Chondrocyte (in vitro differentiated cells): ENCODE data around the gene MTHFD1L. TPM values are rescaled to one million over a fixed set of nuclear protein-coding genes. Genes with fewer than 3 reads are reported as not detected.

Experiments used
- DNase-seq: peaks from one replicate; pipeline ENCODE4 v3.0.0; 2021; ENCODE audit warnings: mixed read lengths, low spot score
- H3K27ac Mint-ChIP-seq: one replicate; pipeline ENCODE4 v1.8.0; 2021; ENCODE audit warnings: mild to moderate bottlenecking, moderate library complexity, mixed read lengths; ENCODE audit not compliant: unreplicated experiment
- H3K27me3 Mint-ChIP-seq: 2 replicates; pipeline ENCODE4 v1.8.0; 2021; ENCODE audit warnings: low read depth, mixed read lengths
- H3K36me3 Mint-ChIP-seq: 2 replicates; pipeline ENCODE4 v1.8.0; 2021; ENCODE audit warnings: low read depth, mixed read lengths
- H3K4me1 Mint-ChIP-seq: 2 replicates; pipeline ENCODE4 v1.8.0; 2021; ENCODE audit warnings: low read depth, mild to moderate bottlenecking, mixed read lengths
- H3K4me3 Mint-ChIP-seq: one replicate; pipeline ENCODE4 v1.8.0; 2021; ENCODE audit warnings: mild to moderate bottlenecking, moderate library complexity, mixed read lengths; ENCODE audit not compliant: unreplicated experiment
- H3K9me3 Mint-ChIP-seq: 2 replicates; pipeline ENCODE4 v1.8.0; 2021; ENCODE audit warnings: low read depth, mixed read lengths
- CTCF ChIP-seq: fragments of 200-600 bp; sonication (generic); IDR thresholded peaks from 2 replicates; pipeline ENCODE4 v1.5.0; 2021; ENCODE audit warnings: antibody characterized with exemption, mild to moderate bottlenecking, moderate library complexity
- total RNA-seq: library from RNA; stranded (reverse); gene quantifications from 3 replicates; pipeline ENCODE4 v1.2.1, GENCODE V29; 2021

Gene MTHFD1L
- total RNA-seq, 1 donor from 2014 or later, result 93.7 TPM

- Mint-ChIP-seq H3K4me1 (peaks cover 14% of the 10 kb centered on the region), H3K27me3 (no peaks in the 10 kb centered on the region), H3K36me3 (peaks cover 21% of the 10 kb centered on the region), H3K9me3 (no peaks in the 10 kb centered on the region), H3K4me3 (no peak overlapping the region), H3K27ac (no peak overlapping the region)
- no peak for TF ChIP-seq CTCF
- no peak for DNase-seq
These were observed 116.2 kb downstream of the MTHFD1L start for GRCh38 chr6:150981669-150982068.

- Mint-ChIP-seq H3K36me3 (peaks cover 14% of the 10 kb centered on the region), H3K4me1 (peaks cover 7% of the 10 kb centered on the region), H3K4me3 (no peak overlapping the region), H3K9me3 (no peaks in the 10 kb centered on the region), H3K27ac (no peak overlapping the region), H3K27me3 (no peaks in the 10 kb centered on the region)
- no peak for TF ChIP-seq CTCF
- no peak for DNase-seq
These were observed 121.9 kb downstream of the MTHFD1L start for GRCh38 chr6:150987371-150987828.

GRCh38 chr6:150987855-150988464 is 122.5 kb downstream of the MTHFD1L start:
- DNase-seq, result no peak
- peaks cover 16% of the 10 kb centered on the region for H3K36me3 Mint-ChIP-seq
- TF ChIP-seq CTCF, result no peak
- no peaks in the 10 kb centered on the region for H3K9me3 Mint-ChIP-seq
- H3K4me1 Mint-ChIP-seq, result peaks cover 7% of the 10 kb centered on the region
- H3K27ac Mint-ChIP-seq, result peak overlapping the region; percentile 36
- no peaks in the 10 kb centered on the region for H3K27me3 Mint-ChIP-seq
- no peak overlapping the region for H3K4me3 Mint-ChIP-seq

GRCh38 chr6:150991487-150991886 is 126.0 kb downstream of the MTHFD1L start:
- TF ChIP-seq CTCF, result no peak
- Mint-ChIP-seq H3K27me3 (no peaks in the 10 kb centered on the region), H3K36me3 (peaks cover 21% of the 10 kb centered on the region), H3K4me1 (peaks cover 7% of the 10 kb centered on the region), H3K27ac (no peak overlapping the region), H3K4me3 (no peak overlapping the region), H3K9me3 (no peaks in the 10 kb centered on the region)
- no peak for DNase-seq

GRCh38 chr6:150992262-150992661 is 126.8 kb downstream of the MTHFD1L start:
- H3K4me1 Mint-ChIP-seq, result peaks cover 5% of the 10 kb centered on the region
- no peaks in the 10 kb centered on the region for H3K9me3 Mint-ChIP-seq
- no peaks in the 10 kb centered on the region for H3K27me3 Mint-ChIP-seq
- no peak for DNase-seq
- H3K27ac Mint-ChIP-seq, result no peak overlapping the region
- no peak overlapping the region for H3K4me3 Mint-ChIP-seq
- TF ChIP-seq CTCF, result no peak
- H3K36me3 Mint-ChIP-seq, result peaks cover 23% of the 10 kb centered on the region
